Activated effector memory CD4-positive, alpha-beta T cell treated with anti-CD3 and anti-CD28 coated beads, Interleukin-2, amount 50 U/mL, for 16 hours (primary cell): ENCODE data around the gene BMI1.
"Not testable (repeated sequence)": the region's sequence is repeated elsewhere in the genome, so short reads cannot be mapped to it uniquely, and the experiment has no call there.

Source experiments
- DNase-seq: peaks from one replicate; pipeline ENCODE4 v3.0.0-alpha.2; 2020

Gene BMI1

GRCh38 chr10:22320591-22321155 is at the start of gene BMI1:
TSS of gene BMI1 (plus strand) at chr10:22321099. CDS start at chr10:22326450, 5,351 bp downstream.
- peak; percentile 88 for DNase-seq

DNA sequence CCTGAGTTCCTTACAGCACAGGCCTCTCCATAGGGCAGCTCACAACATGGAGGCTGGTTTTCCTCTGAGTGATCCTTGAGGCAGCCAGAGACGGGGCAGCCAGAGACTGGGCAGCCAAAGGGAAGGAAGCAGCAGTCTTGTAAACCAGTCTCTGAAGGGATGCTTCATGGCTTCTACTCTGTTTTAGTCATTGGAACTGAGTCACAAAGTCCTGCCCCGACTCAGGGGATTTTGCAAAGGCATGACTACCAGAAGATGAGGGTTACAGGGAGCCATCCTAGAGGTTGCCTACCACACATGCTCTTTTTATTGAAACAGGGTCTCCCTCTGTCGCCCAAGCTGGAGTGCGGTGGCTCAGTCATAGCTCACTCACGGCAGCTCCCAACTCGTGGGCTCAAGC is 49.1 kb upstream of the BMI1 start:
- no peak for DNase-seq

GRCh38 chr10:22278441-22278782 is 42.5 kb upstream of the BMI1 start:
- DNase-seq: no peak

GRCh38 chr10:22280078-22280477 is 40.8 kb upstream of the BMI1 start:
- DNase-seq: no peak

DNA sequence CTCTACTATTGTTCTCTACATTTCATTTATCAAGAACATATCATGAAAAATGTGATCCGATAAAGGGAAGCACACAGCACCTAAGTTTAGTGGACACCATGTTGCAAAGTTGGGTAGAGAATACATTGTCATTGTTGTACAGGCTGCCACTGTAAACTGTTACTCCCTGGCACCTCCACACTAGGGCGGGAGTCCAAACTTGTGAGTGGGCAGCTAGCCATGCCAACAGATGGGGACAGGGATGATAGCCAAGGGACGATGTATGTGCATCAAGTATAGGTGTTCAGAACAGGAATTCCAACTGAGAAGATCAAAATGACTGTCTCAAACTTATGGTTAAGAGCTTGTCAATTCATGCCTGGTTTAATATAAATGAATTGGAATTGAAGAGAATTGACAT is 35.8 kb upstream of the BMI1 start:
- DNase-seq: no peak

- DNase-seq: no peak
Observed at GRCh38 chr10:22293747-22294404, 27.0 kb upstream of the BMI1 start.

GRCh38 chr10:22294694-22295093 is 26.2 kb upstream of the BMI1 start:
- no peak for DNase-seq

- no peak for DNase-seq
Observed at GRCh38 chr10:22301193-22301592, 19.7 kb upstream of the BMI1 start.

DNA sequence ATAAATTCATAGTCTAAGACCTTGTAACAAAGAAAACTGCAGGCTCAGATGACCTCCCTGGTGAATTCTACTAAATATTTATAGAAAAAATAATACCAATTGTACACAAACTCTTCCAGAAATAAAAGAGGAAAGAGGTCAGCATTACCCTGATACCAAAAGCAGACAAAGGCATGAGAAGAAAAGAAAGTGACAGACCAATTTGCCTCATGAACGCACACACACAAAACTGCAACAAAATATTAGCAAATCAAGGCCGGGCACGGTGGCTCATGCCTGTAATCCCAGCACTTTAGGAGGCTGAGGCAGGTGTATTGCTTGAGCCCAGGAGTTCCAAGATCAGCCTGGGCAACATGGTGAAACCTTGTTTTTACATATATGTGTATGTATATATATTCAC is 17.4 kb upstream of the BMI1 start:
- DNase-seq: no peak

DNA sequence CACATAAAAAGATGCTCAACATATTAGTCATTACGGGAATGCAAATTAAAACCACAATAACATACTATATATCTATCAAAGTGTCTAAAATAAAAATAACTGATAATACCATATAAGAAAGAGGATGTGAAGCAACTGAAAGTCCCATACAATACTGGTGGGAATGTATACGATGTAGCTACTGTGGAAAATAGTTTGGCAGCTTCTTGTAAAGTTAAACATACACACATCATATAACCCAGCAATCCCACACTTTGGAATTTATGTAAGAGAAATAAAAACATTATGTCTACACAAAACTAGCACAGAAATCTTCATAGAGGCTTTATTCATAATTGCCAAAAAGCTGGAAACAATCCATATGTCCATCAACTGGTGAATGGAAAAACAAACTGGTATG is 15.2 kb upstream of the BMI1 start:
- DNase-seq: no peak

- no peak for DNase-seq
Observed at GRCh38 chr10:22308390-22308789, 12.5 kb upstream of the BMI1 start.

GRCh38 chr10:22309180-22310000 is 11.5 kb upstream of the BMI1 start:
- no peak for DNase-seq

GRCh38 chr10:22310012-22310411 is 10.9 kb upstream of the BMI1 start:
- not testable (repeated sequence) for DNase-seq

DNA sequence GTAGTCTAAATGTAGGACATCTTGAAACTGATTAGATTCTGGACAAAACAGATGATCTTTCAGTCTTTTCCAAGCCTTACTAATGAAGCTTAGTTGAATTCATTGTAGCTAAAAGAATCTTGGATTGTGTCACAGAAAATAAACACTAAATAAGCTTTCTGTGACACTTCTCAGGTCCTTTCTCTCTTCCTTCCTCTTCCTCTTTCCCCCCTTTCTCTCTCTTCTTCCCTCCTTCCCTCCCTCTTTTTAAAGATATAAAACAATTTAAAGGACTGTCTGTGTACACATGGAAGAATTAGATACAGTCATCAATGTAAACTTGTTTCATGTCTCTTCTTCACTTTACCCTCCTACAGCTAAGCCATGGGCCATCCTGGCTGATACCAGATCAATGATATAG is 10.0 kb upstream of the BMI1 start:
- no peak for DNase-seq

DNA sequence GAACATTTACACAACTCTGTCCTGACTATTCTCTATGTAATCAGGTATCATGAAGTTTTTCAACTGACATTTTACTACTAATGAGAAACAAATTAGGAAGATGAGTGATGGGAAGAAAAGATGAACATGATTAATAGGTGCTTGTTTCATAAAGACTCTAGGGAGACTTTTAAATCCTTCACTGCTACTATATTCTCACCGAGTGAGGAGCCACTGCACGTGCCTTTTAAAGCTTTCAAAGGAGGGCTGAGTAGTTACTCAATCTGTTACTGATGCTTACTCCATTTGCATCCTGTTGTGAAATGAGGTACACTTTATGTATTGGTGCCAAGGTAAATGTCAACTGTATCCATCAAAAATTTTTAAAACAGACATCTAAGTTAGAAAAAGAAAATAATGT is 6.0 kb upstream of the BMI1 start:
- DNase-seq: no peak

DNA sequence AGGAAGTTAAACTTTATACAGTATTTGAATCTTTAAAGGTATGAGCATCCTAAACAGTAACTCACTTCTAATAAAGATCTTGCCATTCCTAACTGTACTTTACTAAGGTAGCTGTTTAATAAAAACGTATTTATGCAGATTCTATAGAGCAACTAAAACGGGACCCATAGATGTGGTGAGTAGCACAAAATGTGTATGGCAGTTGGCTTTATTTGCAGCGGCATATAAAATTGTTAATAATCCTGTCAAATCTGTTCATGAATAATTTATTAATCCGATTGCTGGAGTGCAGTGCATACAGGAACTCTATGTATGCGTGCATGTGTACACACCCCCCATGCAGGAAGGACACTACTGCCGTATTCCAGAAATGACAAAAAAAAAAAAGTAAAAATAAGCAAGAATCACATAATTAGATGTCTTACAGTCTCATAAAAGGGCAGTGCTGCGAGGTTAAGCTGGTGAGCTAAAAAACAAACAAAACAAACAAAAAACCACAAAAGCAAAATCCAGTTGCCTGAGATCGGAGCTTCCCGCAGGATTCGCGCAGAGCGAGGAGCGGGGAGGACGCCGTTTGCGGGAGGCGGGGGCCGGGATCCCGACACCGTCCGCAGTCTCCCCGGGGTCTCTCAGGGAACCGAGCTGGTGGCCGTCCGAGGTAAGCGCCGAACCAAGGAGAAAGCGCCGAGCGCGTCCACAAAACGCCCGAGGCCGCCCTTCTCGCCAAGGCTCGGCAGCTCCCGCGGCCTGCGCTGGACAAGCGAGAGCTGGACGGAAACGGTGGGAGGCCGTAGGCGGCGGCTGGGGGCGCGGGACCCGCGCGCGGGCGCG is 5.2 kb upstream of the BMI1 start:
- no peak for DNase-seq

- DNase-seq: peak; percentile 93
Observed at GRCh38 chr10:22316286-22317075, 4.4 kb upstream of the BMI1 start, which contains the start of gene COMMD3. TSS of gene COMMD3 (plus strand) at chr10:22316388. CDS start at chr10:22316418, 30 bp downstream.

DNA sequence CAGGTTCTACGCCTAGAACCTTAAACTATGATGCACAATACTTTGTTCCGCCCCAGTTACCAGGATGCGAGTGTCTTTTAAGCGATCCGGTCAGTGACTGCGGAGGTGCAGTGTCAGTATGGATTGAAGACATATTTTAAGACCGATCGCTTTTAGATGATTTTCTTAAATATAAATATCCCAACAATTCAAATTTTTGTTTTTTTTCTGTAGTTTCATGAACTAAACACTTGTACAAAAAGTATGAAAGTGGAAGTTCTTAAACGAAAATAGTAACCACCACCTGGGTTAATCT is 3.9 kb upstream of the BMI1 start:
- DNase-seq: no peak

- DNase-seq: no peak
Observed at GRCh38 chr10:22317771-22318565, 2.9 kb upstream of the BMI1 start.

DNA sequence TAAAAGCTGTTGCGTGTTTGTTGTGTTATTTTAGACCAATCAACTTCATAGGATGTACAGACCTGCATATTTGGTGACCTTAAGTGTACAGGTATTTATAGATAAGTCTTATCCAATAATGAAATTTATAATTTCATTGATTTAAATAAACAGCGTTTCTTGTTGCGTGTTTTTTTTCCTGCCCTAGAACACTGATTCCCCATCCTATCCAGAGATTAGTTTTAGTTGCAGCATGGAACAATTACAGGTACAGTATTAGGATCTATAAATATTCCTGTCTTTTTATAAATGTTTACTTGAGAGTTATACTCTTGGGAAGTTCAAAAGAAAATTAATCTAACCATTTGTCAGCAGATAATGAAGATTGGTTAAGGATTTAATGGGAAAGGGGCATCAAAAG is 2.1 kb upstream of the BMI1 start:
- no peak for DNase-seq

DNA sequence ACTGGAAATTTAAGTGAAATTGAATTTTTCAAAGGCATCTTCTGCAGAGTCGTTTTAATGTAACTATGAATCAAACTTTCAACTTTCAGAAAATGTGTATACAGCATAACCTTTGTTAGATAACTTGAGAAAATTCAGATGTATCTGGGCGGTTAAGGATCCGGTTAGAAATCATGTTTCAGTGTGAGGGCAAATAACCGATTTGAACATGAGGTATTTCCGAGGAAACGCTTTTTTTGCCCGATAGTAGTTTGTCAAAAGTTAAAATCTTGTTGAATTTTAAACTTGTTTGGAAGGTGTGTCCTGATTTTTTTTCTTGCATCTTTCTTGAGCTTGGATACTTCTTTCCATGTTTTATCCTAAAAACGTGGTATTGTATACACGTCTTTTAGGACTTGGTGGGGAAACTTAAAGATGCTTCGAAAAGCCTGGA is 1.3 kb upstream of the BMI1 start:
- no peak for DNase-seq
